Measurements from ENCODE around the gene UBE2D4. TPM values are rescaled to one million over a fixed set of nuclear protein-coding genes. Genes with fewer than 3 reads are reported as not detected.

Gene UBE2D4
- total RNA-seq, 1 donor from 2014 or later = 70.0 TPM

Other genes starting within 250 kb of the UBE2D4 start
- 65.0 and 77.8 TPM in 2 replicates for gene COA1, start 196.9 kb upstream of the UBE2D4 start, total RNA-seq
- 37.8 and 42.2 TPM in 2 replicates for gene BLVRA, start 167.8 kb upstream of the UBE2D4 start, total RNA-seq
- gene MRPS24, start 56.9 kb upstream of the UBE2D4 start, total RNA-seq = 173 and 200 TPM in 2 replicates
- 33.8 and 41.6 TPM in 2 replicates for gene URGCP, start 19.8 kb upstream of the UBE2D4 start, total RNA-seq
- gene SPDYE1, start 71.5 kb downstream of the UBE2D4 start, total RNA-seq = not detected in 2 replicates
- gene DBNL, start 118.3 kb downstream of the UBE2D4 start, total RNA-seq = 112 and 153 TPM in 2 replicates
- 62.5 and 81.2 TPM in 2 replicates for gene PGAM2, start 139.1 kb downstream of the UBE2D4 start, total RNA-seq
- gene POLM, start 156.1 kb downstream of the UBE2D4 start, total RNA-seq = 39.4 and 40.3 TPM in 2 replicates
- 0.75 and 1.2 TPM in 2 replicates for gene AEBP1, start 177.9 kb downstream of the UBE2D4 start, total RNA-seq
- gene POLD2, start 197.1 kb downstream of the UBE2D4 start, total RNA-seq = 199 and 211 TPM in 2 replicates
- gene MYL7, start 214.9 kb downstream of the UBE2D4 start, total RNA-seq = not detected in 2 replicates